MM.1S (cell line): ENCODE measurements around the gene KCNC3.

Source experiments
- DNase-seq: peaks from one replicate; pipeline ENCODE4 v3.0.0-alpha.2; 2015
- H2AFZ ChIP-seq: fragments of 300-600 bp; sonication (generic); 2 replicates; pipeline ENCODE4 v1.6.0; 2016; ENCODE audit warnings: antibody characterized with exemption, low read length
- H3F3A ChIP-seq: fragments of 300-600 bp; sonication (generic); 2 replicates; pipeline ENCODE4 v1.6.1; 2016; ENCODE audit warnings: mild to moderate bottlenecking, antibody characterized with exemption, low read length, moderate library complexity, mixed read lengths; ENCODE audit not compliant: insufficient read depth
- H3K27ac ChIP-seq: fragments of 300-600 bp; sonication (generic); 2 replicates; pipeline ENCODE4 v1.5.1; 2016; ENCODE audit warnings: mild to moderate bottlenecking, low read length
- H3K27me3 ChIP-seq: fragments of 300-600 bp; sonication (generic); replicated peaks from 2 replicates; pipeline ENCODE4 v1.6.0; 2016; ENCODE audit warnings: low read length; ENCODE audit not compliant: insufficient read depth
- H3K36me3 ChIP-seq: fragments of 300-600 bp; sonication (generic); replicated peaks from 2 replicates; pipeline ENCODE4 v1.6.1; 2016; ENCODE audit warnings: mild to moderate bottlenecking, low read length, mixed read lengths; ENCODE audit not compliant: insufficient read depth
- H3K4me1 ChIP-seq: fragments of 300-600 bp; sonication (generic); 2 replicates; pipeline ENCODE4 v1.6.1; 2016; ENCODE audit warnings: low read length, mixed read lengths
- H3K4me2 ChIP-seq: fragments of 300-600 bp; sonication (generic); 2 replicates; pipeline ENCODE4 v1.6.0; 2016; ENCODE audit warnings: low read depth, low read length
- H3K4me3 ChIP-seq: fragments of 300-600 bp; sonication (generic); 2 replicates; pipeline ENCODE4 v1.5.1; 2016; ENCODE audit warnings: low read length, mixed read lengths
- H3K79me2 ChIP-seq: fragments of 300-600 bp; sonication (generic); 2 replicates; pipeline ENCODE4 v1.6.1; 2016; ENCODE audit warnings: mixed run types, low read length, mixed read lengths
- H3K9ac ChIP-seq: fragments of 300-600 bp; sonication (generic); 2 replicates; pipeline ENCODE4 v1.6.1; 2016; ENCODE audit warnings: low read length, mixed read lengths
- H3K9me2 ChIP-seq: fragments of 300-600 bp; sonication (generic); replicated peaks from 2 replicates; pipeline ENCODE4 v1.6.1; 2016; ENCODE audit warnings: mild to moderate bottlenecking, low read length, mixed read lengths; ENCODE audit not compliant: insufficient read depth
- H3K9me3 ChIP-seq: fragments of 300-600 bp; sonication (generic); replicated peaks from 2 replicates; pipeline ENCODE4 v1.6.1; 2016; ENCODE audit warnings: mild to moderate bottlenecking, low read length, mixed read lengths; ENCODE audit not compliant: insufficient read depth
- H4K20me1 ChIP-seq: fragments of 300-600 bp; sonication (generic); 2 replicates; pipeline ENCODE4 v1.6.1; 2016; ENCODE audit warnings: mild to moderate bottlenecking, low read length, moderate library complexity, mixed read lengths; ENCODE audit not compliant: insufficient read depth
- CTCF ChIP-seq: fragments of 300-600 bp; sonication (generic); IDR thresholded peaks from 2 replicates; pipeline ENCODE4 v1.5.1; 2016; ENCODE audit warnings: antibody characterized with exemption, low read length, mixed read lengths
- EZH2 ChIP-seq: fragments of 300-600 bp; sonication (generic); optimal IDR thresholded peaks from 2 replicates; pipeline ENCODE3; 2017; ENCODE audit warnings: low read depth, mild to moderate bottlenecking, antibody characterized with exemption, low read length, mixed read lengths
- EZH2phosphoT487 ChIP-seq: fragments of 300-600 bp; sonication (generic); IDR thresholded peaks from 2 replicates; pipeline ENCODE4 v1.6.1; 2018; ENCODE audit warnings: antibody characterized with exemption, low read length

KCNC3 gene

GRCh38 chr19:50362656-50363424 lies 33.7 kb upstream of the KCNC3 start:
- TF ChIP-seq CTCF (no peak), EZH2 (no peak), EZH2phosphoT487 (no peak)
- Histone ChIP-seq H3K4me3 (no peak overlapping the region), H3F3A (no peaks in the 10 kb centered on the region), H3K9me2 (no peaks in the 10 kb centered on the region), H3K9ac (no peak overlapping the region), H3K27ac (no peak overlapping the region), H4K20me1 (no peaks in the 10 kb centered on the region), H3K4me1 (peaks cover 5% of the 10 kb centered on the region; the same call in 1 of the 2 replicates), H3K79me2 (no peaks in the 10 kb centered on the region), H3K36me3 (no peaks in the 10 kb centered on the region), H3K4me2 (no peak overlapping the region), H3K9me3 (no peaks in the 10 kb centered on the region), H2AFZ (no peak overlapping the region), H3K27me3 (peaks cover 84% of the 10 kb centered on the region)
- peak; percentile 3 for DNase-seq

GRCh38 chr19:50362030-50362412 lies 32.8 kb upstream of the KCNC3 start:
- no peaks in the 10 kb centered on the region for H3F3A ChIP-seq
- H3K9me2 ChIP-seq: no peaks in the 10 kb centered on the region
- no peaks in the 10 kb centered on the region for H3K9me3 ChIP-seq
- H3K27me3 ChIP-seq: peaks cover 85% of the 10 kb centered on the region
- no peaks in the 10 kb centered on the region for H3K79me2 ChIP-seq
- TF ChIP-seq CTCF (no peak), EZH2phosphoT487 (no peak), EZH2 (no peak)
- H3K36me3 ChIP-seq: no peaks in the 10 kb centered on the region
- H4K20me1 ChIP-seq: no peaks in the 10 kb centered on the region
- H3K4me2 ChIP-seq: no peak overlapping the region
- no peak overlapping the region for H2AFZ ChIP-seq
- DNase-seq: no peak
- peaks cover 5% of the 10 kb centered on the region; the same call in 1 of the 2 replicates for H3K4me1 ChIP-seq
- H3K4me3 ChIP-seq: no peak overlapping the region
- no peak overlapping the region for H3K27ac ChIP-seq
- no peak overlapping the region for H3K9ac ChIP-seq

- Histone ChIP-seq H2AFZ (no peak overlapping the region), H3K4me3 (no peak overlapping the region), H3K4me1 (peaks cover 5% of the 10 kb centered on the region; the same call in 1 of the 2 replicates), H3K27me3 (peaks cover 83% of the 10 kb centered on the region), H3K9me3 (no peaks in the 10 kb centered on the region), H3K9ac (no peak overlapping the region), H3K9me2 (no peaks in the 10 kb centered on the region), H3K79me2 (no peaks in the 10 kb centered on the region), H3K27ac (no peak overlapping the region), H4K20me1 (no peaks in the 10 kb centered on the region), H3K36me3 (no peaks in the 10 kb centered on the region), H3F3A (no peaks in the 10 kb centered on the region), H3K4me2 (no peak overlapping the region)
- TF ChIP-seq EZH2: no peak
- no peak for TF ChIP-seq CTCF
- DNase-seq: peak; percentile 2
These were observed 32.3 kb upstream of the KCNC3 start for GRCh38 chr19:50361290-50362029.
